Measurements from ENCODE around the gene GAS6.
A peak's percentile ranks its signal among the peaks of the same experiment; 100 is the strongest.

The GAS6 gene

DNA sequence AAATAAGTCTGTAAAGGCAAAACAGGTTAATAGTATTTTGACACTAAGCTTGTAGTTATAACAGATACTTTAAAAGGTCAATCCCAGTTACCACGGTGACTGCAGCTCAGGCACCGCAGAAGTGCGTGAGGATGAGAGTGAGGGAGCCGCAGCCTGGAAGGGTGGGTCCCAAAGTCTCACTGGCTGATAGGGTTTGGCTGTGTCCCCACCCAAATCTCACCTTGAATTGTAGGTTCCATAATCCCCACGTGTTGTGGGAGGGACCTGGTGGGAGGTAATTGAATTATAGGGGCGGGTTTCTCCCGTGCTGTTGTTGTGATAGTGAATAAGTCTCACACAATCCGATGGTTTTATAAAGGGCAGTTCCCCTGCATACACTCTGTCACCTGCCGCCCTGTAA, 40.0 kb upstream of the GAS6 start:
- H3K4me3 ChIP-seq (ENCODE audit: low read depth, low read length), result no peak overlapping the region
- H3K79me2 ChIP-seq (ENCODE audit: control insufficient read depth, insufficient read depth, low read length, poor library complexity), result no peaks in the 10 kb centered on the region
- H3K14ac ChIP-seq (ENCODE audit: low read length), result no peak overlapping the region
- no peak for DNase-seq
- no CpG with 5 or more reads among the region's 9 CpGs for WGBS (ENCODE audit: extremely low coverage, insufficient coverage, insufficient read length)
- peaks cover 6 to 10% of the 10 kb centered on the region in 2 experiments for H3K4me1 ChIP-seq (ENCODE audit: control insufficient read depth in 1 of 2, insufficient read depth in 2 of 2, low read length in 2 of 2)
- no peak overlapping the region for H4K12ac ChIP-seq (ENCODE audit: low read depth, low read length)
- no peak overlapping the region for H3K27ac ChIP-seq (ENCODE audit: low read depth, low read length)
- no peak overlapping the region for H2AK5ac ChIP-seq (ENCODE audit: low read length)
- no peak overlapping the region for H3K4ac ChIP-seq (ENCODE audit: low read depth, low read length)
- H3K27me3 ChIP-seq (ENCODE audit: insufficient read depth, low read length), result no peaks in the 10 kb centered on the region
- no peak overlapping the region for H4K8ac ChIP-seq (ENCODE audit: low read depth, low read length)
- no peaks in the 10 kb centered on the region for H3K9me3 ChIP-seq (ENCODE audit: insufficient read depth, low read depth, low read length)
- H3K9ac ChIP-seq (ENCODE audit: low read length), result no peak overlapping the region
- no peak overlapping the region for H4K91ac ChIP-seq (ENCODE audit: low read depth, low read length)
- H2BK5ac ChIP-seq (ENCODE audit: low read depth, low read length, poor library complexity), result no peak overlapping the region
- no peak overlapping the region for H3K4me2 ChIP-seq (ENCODE audit: low read length)
- H2BK12ac ChIP-seq (ENCODE audit: low read length), result no peak overlapping the region
- no peak overlapping the region for H2BK120ac ChIP-seq (ENCODE audit: insufficient read depth, low read length, poor library complexity)
- no peak overlapping the region for H2AFZ ChIP-seq (ENCODE audit: insufficient read depth, low read length, poor library complexity)
- no peak overlapping the region for H3K23ac ChIP-seq (ENCODE audit: low read length)
- H3K79me1 ChIP-seq (ENCODE audit: low read length), result peaks cover 9% of the 10 kb centered on the region
- H3K18ac ChIP-seq (ENCODE audit: low read length), result no peak overlapping the region
- no peaks in the 10 kb centered on the region for H3K36me3 ChIP-seq (ENCODE audit: control insufficient read depth in 1 of 2, insufficient read depth in 2 of 2, low read length in 2 of 2)

DNA sequence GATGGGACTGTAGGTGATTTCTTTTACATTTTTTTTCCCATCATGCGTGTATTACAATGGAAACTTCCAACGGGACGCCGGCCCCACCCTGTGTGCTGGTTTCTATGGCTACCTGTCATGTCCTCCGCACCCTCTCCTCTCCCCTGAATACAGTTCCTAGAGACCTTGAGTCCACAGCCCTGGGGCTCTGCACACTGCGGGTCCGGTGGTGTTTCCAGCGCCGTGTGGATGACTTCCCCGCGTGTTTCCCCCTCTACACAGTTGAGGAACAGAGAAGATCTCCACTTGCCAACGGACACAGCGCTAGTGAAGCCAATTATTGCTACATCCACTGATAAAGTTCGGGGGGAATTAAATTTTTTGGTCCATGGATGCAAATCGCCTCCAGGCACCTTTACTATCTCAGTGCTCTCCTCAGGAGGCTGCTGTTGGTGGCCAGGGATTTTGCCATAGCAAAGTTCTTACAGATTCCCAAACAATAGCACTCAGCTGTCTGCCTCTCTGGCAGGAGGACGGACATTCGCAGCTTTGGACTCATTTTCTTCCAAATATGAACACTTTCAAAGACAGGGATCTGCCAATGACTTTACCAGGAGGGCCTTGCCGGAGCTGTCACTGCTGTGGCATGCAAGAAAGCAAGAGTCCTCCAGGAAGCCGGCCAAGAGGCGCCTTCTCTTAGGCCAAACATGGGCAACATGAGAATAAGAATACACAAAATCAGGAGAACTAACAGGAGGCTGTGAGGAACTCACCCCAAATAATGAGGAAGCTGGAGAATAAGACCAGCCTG, 39.3 kb upstream of the GAS6 start:
- no peak overlapping the region for H2BK5ac ChIP-seq (ENCODE audit: low read depth, low read length, poor library complexity)
- H3K27ac ChIP-seq (ENCODE audit: low read depth, low read length), result no peak overlapping the region
- peaks cover 4 to 7% of the 10 kb centered on the region in 2 experiments for H3K4me1 ChIP-seq (ENCODE audit: control insufficient read depth in 1 of 2, insufficient read depth in 2 of 2, low read length in 2 of 2)
- H3K9ac ChIP-seq (ENCODE audit: low read length), result no peak overlapping the region
- H3K14ac ChIP-seq (ENCODE audit: low read length), result no peak overlapping the region
- no peaks in the 10 kb centered on the region for H3K27me3 ChIP-seq (ENCODE audit: insufficient read depth, low read length)
- H3K79me2 ChIP-seq (ENCODE audit: control insufficient read depth, insufficient read depth, low read length, poor library complexity), result no peaks in the 10 kb centered on the region
- H3K4ac ChIP-seq (ENCODE audit: low read depth, low read length), result no peak overlapping the region
- H4K91ac ChIP-seq (ENCODE audit: low read depth, low read length), result no peak overlapping the region
- H3K18ac ChIP-seq (ENCODE audit: low read length), result no peak overlapping the region
- H3K23ac ChIP-seq (ENCODE audit: low read length), result no peak overlapping the region
- no CpG with 5 or more reads among the region's 20 CpGs for WGBS (ENCODE audit: extremely low coverage, insufficient coverage, insufficient read length)
- H2BK12ac ChIP-seq (ENCODE audit: low read length), result peak overlapping the region; percentile 52
- H2AK5ac ChIP-seq (ENCODE audit: low read length), result peak overlapping the region; percentile 32
- H4K8ac ChIP-seq (ENCODE audit: low read depth, low read length), result no peak overlapping the region
- H2AFZ ChIP-seq (ENCODE audit: insufficient read depth, low read length, poor library complexity), result no peak overlapping the region
- no peak overlapping the region for H3K4me3 ChIP-seq (ENCODE audit: low read depth, low read length)
- no peak overlapping the region for H2BK120ac ChIP-seq (ENCODE audit: insufficient read depth, low read length, poor library complexity)
- H3K79me1 ChIP-seq (ENCODE audit: low read length), result peaks cover 6% of the 10 kb centered on the region
- no peaks in the 10 kb centered on the region for H3K36me3 ChIP-seq (ENCODE audit: control insufficient read depth in 1 of 2, insufficient read depth in 2 of 2, low read length in 2 of 2)
- no peak overlapping the region for H4K12ac ChIP-seq (ENCODE audit: low read depth, low read length)
- no peak overlapping the region for H3K4me2 ChIP-seq (ENCODE audit: low read length)
- peaks cover under 1% of the 10 kb centered on the region for H3K9me3 ChIP-seq (ENCODE audit: insufficient read depth, low read depth, low read length)
- DNase-seq, result peak in 1 of 2 donors; percentile 30

DNA sequence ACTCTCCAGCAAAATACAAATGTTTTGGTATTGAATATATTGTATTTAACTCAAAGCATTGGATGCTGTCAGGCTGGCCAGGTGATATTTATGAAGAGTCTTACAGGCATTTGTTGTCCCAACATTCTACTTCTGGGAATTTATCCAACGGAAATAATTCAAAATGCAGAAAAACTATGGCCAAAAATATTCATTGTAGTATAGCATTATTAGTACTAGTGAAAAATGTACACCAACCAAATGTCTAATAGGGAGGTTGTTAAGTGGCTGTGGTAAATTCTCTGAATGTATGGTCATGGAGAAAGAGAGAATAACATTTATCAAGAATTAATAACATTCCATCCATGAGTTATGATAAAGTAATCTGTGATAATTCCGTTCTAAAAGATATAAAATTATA, 38.6 kb upstream of the GAS6 start:
- H2AFZ ChIP-seq (ENCODE audit: insufficient read depth, low read length, poor library complexity), result no peak overlapping the region
- no peak overlapping the region for H3K14ac ChIP-seq (ENCODE audit: low read length)
- no CpG with 5 or more reads among the region's 2 CpGs for WGBS (ENCODE audit: extremely low coverage, insufficient coverage, insufficient read length)

DNA sequence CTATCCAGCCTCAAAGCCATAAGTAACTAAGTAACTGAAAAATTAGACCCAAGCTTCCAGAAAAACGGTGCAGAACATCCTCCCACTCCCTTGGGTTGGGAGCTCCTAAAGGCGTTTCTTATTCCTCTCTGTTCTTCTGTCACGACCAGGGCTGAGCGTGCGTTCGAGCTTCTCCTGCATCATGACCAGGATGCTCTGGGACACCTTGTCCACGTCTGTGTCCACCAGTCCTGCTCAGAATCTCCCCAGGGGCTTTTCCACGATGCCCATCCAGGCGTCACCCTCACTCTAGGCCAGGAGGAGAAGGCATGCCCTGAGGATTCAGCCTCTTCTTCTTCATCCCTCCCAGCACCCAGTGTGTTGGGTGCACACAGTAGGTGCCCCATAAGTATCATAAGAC, 37.8 kb upstream of the GAS6 start:
- Histone ChIP-seq H3K4me3 (ENCODE audit: low read depth, low read length) (no peak overlapping the region), H3K27ac (ENCODE audit: low read depth, low read length) (no peak overlapping the region), H2BK12ac (ENCODE audit: low read length) (no peak overlapping the region), H2BK5ac (ENCODE audit: low read depth, low read length, poor library complexity) (no peak overlapping the region), H3K14ac (ENCODE audit: low read length) (no peak overlapping the region), H2BK120ac (ENCODE audit: insufficient read depth, low read length, poor library complexity) (no peak overlapping the region), H3K4me1 (ENCODE audit: control insufficient read depth in 1 of 2, insufficient read depth in 2 of 2, low read length in 2 of 2) (peaks cover 8 to 10% of the 10 kb centered on the region in 2 experiments), H3K79me1 (ENCODE audit: low read length) (peaks cover 7% of the 10 kb centered on the region), H3K9ac (ENCODE audit: low read length) (no peak overlapping the region), H3K36me3 (ENCODE audit: control insufficient read depth in 1 of 2, insufficient read depth in 2 of 2, low read length in 2 of 2) (no peaks in the 10 kb centered on the region), H4K8ac (ENCODE audit: low read depth, low read length) (no peak overlapping the region), H3K27me3 (ENCODE audit: insufficient read depth, low read length) (no peaks in the 10 kb centered on the region), H4K91ac (ENCODE audit: low read depth, low read length) (no peak overlapping the region), H2AK5ac (ENCODE audit: low read length) (no peak overlapping the region), H3K18ac (ENCODE audit: low read length) (no peak overlapping the region), H2AFZ (ENCODE audit: insufficient read depth, low read length, poor library complexity) (no peak overlapping the region), H3K4ac (ENCODE audit: low read depth, low read length) (no peak overlapping the region), H3K23ac (ENCODE audit: low read length) (no peak overlapping the region), H3K9me3 (ENCODE audit: insufficient read depth, low read depth, low read length) (peaks cover 2% of the 10 kb centered on the region), H3K4me2 (ENCODE audit: low read length) (no peak overlapping the region), H4K12ac (ENCODE audit: low read depth, low read length) (no peak overlapping the region), H3K79me2 (ENCODE audit: control insufficient read depth, insufficient read depth, low read length, poor library complexity) (no peaks in the 10 kb centered on the region)
- WGBS (ENCODE audit: extremely low coverage, insufficient coverage, insufficient read length), result no CpG with 5 or more reads among the region's 9 CpGs
- DNase-seq, result no peak

More for the DNA sequence above, 38.6 kb upstream of the GAS6 start:
- Histone ChIP-seq H3K79me1 (ENCODE audit: low read length) (peaks cover 5% of the 10 kb centered on the region), H3K9ac (ENCODE audit: low read length) (no peak overlapping the region), H4K91ac (ENCODE audit: low read depth, low read length) (no peak overlapping the region), H3K9me3 (ENCODE audit: insufficient read depth, low read depth, low read length) (peaks cover 2% of the 10 kb centered on the region), H3K27me3 (ENCODE audit: insufficient read depth, low read length) (no peaks in the 10 kb centered on the region), H2BK5ac (ENCODE audit: low read depth, low read length, poor library complexity) (no peak overlapping the region), H3K4ac (ENCODE audit: low read depth, low read length) (no peak overlapping the region), H2AK5ac (ENCODE audit: low read length) (no peak overlapping the region), H3K18ac (ENCODE audit: low read length) (no peak overlapping the region), H3K27ac (ENCODE audit: low read depth, low read length) (no peak overlapping the region), H2BK12ac (ENCODE audit: low read length) (no peak overlapping the region), H2BK120ac (ENCODE audit: insufficient read depth, low read length, poor library complexity) (no peak overlapping the region), H3K23ac (ENCODE audit: low read length) (no peak overlapping the region), H3K4me1 (ENCODE audit: control insufficient read depth in 1 of 2, insufficient read depth in 2 of 2, low read length in 2 of 2) (peaks cover 4 to 5% of the 10 kb centered on the region in 2 experiments), H4K12ac (ENCODE audit: low read depth, low read length) (no peak overlapping the region), H3K36me3 (ENCODE audit: control insufficient read depth in 1 of 2, insufficient read depth in 2 of 2, low read length in 2 of 2) (no peaks in the 10 kb centered on the region), H3K4me2 (ENCODE audit: low read length) (no peak overlapping the region), H3K4me3 (ENCODE audit: low read depth, low read length) (no peak overlapping the region), H4K8ac (ENCODE audit: low read depth, low read length) (no peak overlapping the region), H3K79me2 (ENCODE audit: control insufficient read depth, insufficient read depth, low read length, poor library complexity) (no peaks in the 10 kb centered on the region)
- no peak for DNase-seq

All from trophoblast cell (in vitro differentiated cells and primary cell).